Measurements from ENCODE around the gene PTOV1. TPM values are rescaled to one million over a fixed set of nuclear protein-coding genes. Genes with fewer than 3 reads are reported as not detected.
A peak's percentile ranks its signal among the peaks of the same experiment; 100 is the strongest.

The PTOV1 gene
- total and polyA plus RNA-seq, 2 of the 4 experiments (the other 2 are of a cell fraction), result 34.4 to 107 TPM

- peak overlapping the region; percentile 23 for H2AK9ac ChIP-seq (replicated peaks; ENCODE audit: low read depth, low read length, poor library complexity)
- H3K56ac ChIP-seq (ENCODE audit: extremely low read depth, insufficient read depth, low read length), result no peak overlapping the region
- in situ Hi-C loops (cut with MboI; ENCODE audit: low sequenced_read_pairs) (no loop called here), intact Hi-C loops (cut with micrococcal nuclease) (no loop called here), dilution Hi-C loops (cut with HindIII; ENCODE audit: low sequenced_read_pairs, unreplicated experiment) (no loop called here)
- no peak overlapping the region for H3K18ac ChIP-seq (ENCODE audit: low read depth, low read length)
- H2AK5ac ChIP-seq (ENCODE audit: low read depth, low read length), result no peak overlapping the region
- H3K4me3 ChIP-seq (ENCODE audit: insufficient read depth, low read depth, low read length), result no peak overlapping the region
- CTCF ChIA-PET, result no interaction called here
- no peak overlapping the region for H4K91ac ChIP-seq (ENCODE audit: insufficient read depth, low read depth, low read length)
- no peak overlapping the region for H3K4me2 ChIP-seq (ENCODE audit: low read depth, low read length)
- H2BK120ac ChIP-seq (ENCODE audit: low read depth, low read length), result no peak overlapping the region
- H3K4me1 ChIP-seq (ENCODE audit: control insufficient read depth, insufficient read depth, low read length), result peaks cover 14% of the 10 kb centered on the region
- 88% methylated on average over 38 of the region's 60 CpGs; no CpG with 5 or more reads in 1 of the 2 experiments for WGBS, 2 experiments (ENCODE audit: extremely low coverage in 2 of 2, insufficient read length in 1 of 2)
- H3K23ac ChIP-seq (ENCODE audit: low read depth, low read length), result no peak overlapping the region
- H3K27ac ChIP-seq (ENCODE audit: insufficient read depth, low read length), result no peak overlapping the region
- H3K36me3 ChIP-seq (ENCODE audit: control insufficient read depth, insufficient read depth, low read length), result peaks cover 68% of the 10 kb centered on the region
- H2BK20ac ChIP-seq (ENCODE audit: low read depth, low read length), result no peak overlapping the region
- no TSS peak for BruUV-seq (replicated peaks)
- H3K9me1 ChIP-seq (ENCODE audit: insufficient read depth, low read length), result peaks cover 7% of the 10 kb centered on the region
- peaks cover 23 to 77% of the 10 kb centered on the region in 2 experiments for H3K79me1 ChIP-seq (ENCODE audit: low read depth in 1 of 2, low read length in 2 of 2)
- H3K27me3 ChIP-seq (ENCODE audit: control insufficient read depth, insufficient read depth, low read length), result no peaks in the 10 kb centered on the region
- no peak overlapping the region for H2AFZ ChIP-seq (replicated peaks; ENCODE audit: low read length, poor library complexity)
- H4K20me1 ChIP-seq (ENCODE audit: insufficient read depth, low read length), result peaks cover 45% of the 10 kb centered on the region
- H4K8ac ChIP-seq (ENCODE audit: low read depth in 2 of 2, low read length in 2 of 2), result no peak overlapping the region
- ATAC-seq (ENCODE audit: low read depth) (no peak), DNase-seq (no peak)
- H2BK15ac ChIP-seq (ENCODE audit: low read depth, low read length), result no peak overlapping the region
- no peak overlapping the region for H3K4ac ChIP-seq (ENCODE audit: low read depth, low read length)
- no peak overlapping the region for H3K9ac ChIP-seq (ENCODE audit: low read depth, low read length)
- no peak for TF ChIP-seq FOS (IDR thresholded peaks at IDR 0.05; ENCODE audit: low read depth, low read length)
- no peak for TF ChIP-seq ELK1 (IDR thresholded peaks at IDR 0.05; ENCODE audit: borderline replicate concordance, low read depth, low read length)
- no peak for TF ChIP-seq RCOR1 (IDR thresholded peaks at IDR 0.05; ENCODE audit: insufficient replicate concordance, low read length)
- no peak for TF ChIP-seq CEBPB (IDR thresholded peaks at IDR 0.05; ENCODE audit: low read depth, low read length)
- no peak for TF ChIP-seq CHD1 (IDR thresholded peaks at IDR 0.05; ENCODE audit: low read depth, low read length)
- no peak for TF ChIP-seq RFX5 (IDR thresholded peaks at IDR 0.05; ENCODE audit: low read depth, low read length)
- no peak for TF ChIP-seq NFE2L2 (IDR thresholded peaks at IDR 0.05; ENCODE audit: low read depth, low read length)
- TF ChIP-seq MAZ (IDR thresholded peaks at IDR 0.05; ENCODE audit: borderline replicate concordance, low read depth, low read length), result no peak
- no peak for TF ChIP-seq MAFK (IDR thresholded peaks at IDR 0.05; ENCODE audit: low read depth, low read length)
- no peak for TF ChIP-seq RAD21 (IDR thresholded peaks at IDR 0.05; ENCODE audit: low read length)
- TF ChIP-seq CTCF (conservative IDR thresholded peaks at IDR 0.05; ENCODE audit: low read depth, low read length), result no peak
- TF ChIP-seq POLR2A (IDR thresholded peaks at IDR 0.05; ENCODE audit: low read depth, low read length), result no peak
- no peak for TF ChIP-seq BHLHE40 (IDR thresholded peaks at IDR 0.05; ENCODE audit: low read depth, low read length)
- H4K5ac ChIP-seq (ENCODE audit: low read depth, low read length), result no peak overlapping the region
- H2BK5ac ChIP-seq (ENCODE audit: low read depth, low read length, poor library complexity, severe bottlenecking), result no peak overlapping the region
- no peaks in the 10 kb centered on the region for H3K9me3 ChIP-seq (ENCODE audit: control insufficient read depth, insufficient read depth, low read length)
- POLR2A ChIA-PET (ENCODE audit: unreplicated experiment), result no interaction called here
- H3K14ac ChIP-seq (replicated peaks; ENCODE audit: low read depth, low read length), result no peak overlapping the region
These were observed 10.8 kb downstream of the PTOV1 start for GRCh38 chr19:49861541-49862378.
